HG03457 (cell line): Measurements from ENCODE around the gene DAGLA.
"Not testable (repeated sequence)": the region's sequence is repeated elsewhere in the genome, so short reads cannot be mapped to it uniquely, and the experiment has no call there.

Experiments
- ATAC-seq: cut with Tn5 transposase; IDR thresholded peaks from one replicate; pipeline ENCODE4 v1.9.1; 2021; ENCODE audit warnings: moderate number of reproducible peaks; ENCODE audit not compliant: unreplicated experiment

The DAGLA gene, protein sequence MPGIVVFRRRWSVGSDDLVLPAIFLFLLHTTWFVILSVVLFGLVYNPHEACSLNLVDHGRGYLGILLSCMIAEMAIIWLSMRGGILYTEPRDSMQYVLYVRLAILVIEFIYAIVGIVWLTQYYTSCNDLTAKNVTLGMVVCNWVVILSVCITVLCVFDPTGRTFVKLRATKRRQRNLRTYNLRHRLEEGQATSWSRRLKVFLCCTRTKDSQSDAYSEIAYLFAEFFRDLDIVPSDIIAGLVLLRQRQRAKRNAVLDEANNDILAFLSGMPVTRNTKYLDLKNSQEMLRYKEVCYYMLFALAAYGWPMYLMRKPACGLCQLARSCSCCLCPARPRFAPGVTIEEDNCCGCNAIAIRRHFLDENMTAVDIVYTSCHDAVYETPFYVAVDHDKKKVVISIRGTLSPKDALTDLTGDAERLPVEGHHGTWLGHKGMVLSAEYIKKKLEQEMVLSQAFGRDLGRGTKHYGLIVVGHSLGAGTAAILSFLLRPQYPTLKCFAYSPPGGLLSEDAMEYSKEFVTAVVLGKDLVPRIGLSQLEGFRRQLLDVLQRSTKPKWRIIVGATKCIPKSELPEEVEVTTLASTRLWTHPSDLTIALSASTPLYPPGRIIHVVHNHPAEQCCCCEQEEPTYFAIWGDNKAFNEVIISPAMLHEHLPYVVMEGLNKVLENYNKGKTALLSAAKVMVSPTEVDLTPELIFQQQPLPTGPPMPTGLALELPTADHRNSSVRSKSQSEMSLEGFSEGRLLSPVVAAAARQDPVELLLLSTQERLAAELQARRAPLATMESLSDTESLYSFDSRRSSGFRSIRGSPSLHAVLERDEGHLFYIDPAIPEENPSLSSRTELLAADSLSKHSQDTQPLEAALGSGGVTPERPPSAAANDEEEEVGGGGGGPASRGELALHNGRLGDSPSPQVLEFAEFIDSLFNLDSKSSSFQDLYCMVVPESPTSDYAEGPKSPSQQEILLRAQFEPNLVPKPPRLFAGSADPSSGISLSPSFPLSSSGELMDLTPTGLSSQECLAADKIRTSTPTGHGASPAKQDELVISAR

DNA sequence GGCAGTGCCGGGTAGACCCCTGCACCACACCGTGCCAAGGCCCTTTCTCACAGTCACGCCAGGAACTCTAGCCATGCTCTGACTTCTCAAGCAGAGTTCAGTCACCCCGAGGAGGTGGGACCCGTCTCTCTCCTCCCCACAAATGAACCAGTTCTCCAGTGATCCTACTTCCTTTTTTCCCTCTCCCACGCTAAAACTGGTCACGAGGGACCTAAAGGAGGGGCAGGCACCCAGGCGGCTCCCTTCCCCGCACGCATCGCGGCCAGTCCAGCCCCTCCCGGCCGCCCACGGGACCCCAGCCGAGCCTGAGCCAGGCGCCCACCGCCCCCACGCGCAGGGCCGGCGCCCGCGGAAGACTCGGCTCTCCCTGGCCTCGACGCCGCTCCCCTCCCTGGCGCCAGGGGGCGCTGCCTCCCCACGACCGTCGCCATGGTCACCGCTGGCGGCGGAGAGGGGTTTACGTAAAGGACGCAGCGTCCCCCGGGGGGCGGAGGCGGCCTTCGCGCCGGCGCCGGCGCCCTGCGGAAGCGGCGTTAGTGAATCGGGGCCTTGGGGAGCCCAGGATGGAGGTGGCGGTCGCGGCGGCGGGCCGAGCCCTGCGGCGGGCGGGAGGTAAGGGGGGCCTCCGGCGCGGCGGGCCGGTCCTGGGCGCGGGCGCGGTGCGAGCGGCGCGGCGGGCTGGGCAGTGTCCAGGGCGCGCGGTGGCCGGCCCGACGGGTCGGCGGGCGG is at the start of gene DAGLA:
DAGLA (plus strand) TSS at position 499 of the 729 bp plus-strand sequence. CDS start 39,765 bp downstream, outside the sequence.
- ATAC-seq = no peak

DNA sequence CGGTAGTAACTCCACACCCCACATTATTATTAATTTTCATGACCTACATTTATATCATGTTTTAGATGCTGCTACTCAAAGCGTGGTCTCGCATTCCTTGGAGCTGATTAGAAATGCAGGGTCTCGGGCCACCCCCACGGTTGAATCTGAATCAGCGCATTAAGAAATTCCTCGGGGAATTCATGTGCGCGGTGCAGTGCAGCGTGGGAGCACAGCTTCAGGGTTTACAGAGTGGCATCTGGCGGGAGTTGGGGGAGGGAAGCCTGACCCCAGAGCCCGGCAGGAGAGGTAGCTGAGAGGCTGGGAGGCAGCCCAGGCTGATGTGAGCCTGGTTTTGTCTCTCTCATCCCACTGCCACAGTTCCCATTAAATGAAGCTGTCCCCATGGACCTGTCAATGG is 48.1 kb upstream of the DAGLA start:
- ATAC-seq = no peak

DNA sequence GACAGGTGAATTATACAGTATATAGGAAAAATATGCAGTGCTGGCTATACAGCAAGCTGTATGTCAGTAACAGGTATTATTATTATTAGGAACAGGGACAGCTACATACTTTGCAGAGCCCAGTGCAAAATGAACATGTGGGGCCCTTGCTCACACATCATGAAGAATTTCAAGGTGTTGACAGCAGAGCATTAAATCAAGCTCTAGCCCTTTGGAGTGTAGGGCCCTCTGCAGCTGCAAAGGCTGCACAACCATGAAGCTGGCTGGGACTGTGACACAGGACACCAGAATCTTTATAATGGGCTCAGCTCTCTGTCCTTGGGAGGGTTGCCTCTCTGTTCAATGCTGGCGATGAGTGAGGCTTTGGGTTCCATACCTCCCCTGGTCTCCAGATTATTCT is 44.9 kb upstream of the DAGLA start:
- no peak for ATAC-seq

DNA sequence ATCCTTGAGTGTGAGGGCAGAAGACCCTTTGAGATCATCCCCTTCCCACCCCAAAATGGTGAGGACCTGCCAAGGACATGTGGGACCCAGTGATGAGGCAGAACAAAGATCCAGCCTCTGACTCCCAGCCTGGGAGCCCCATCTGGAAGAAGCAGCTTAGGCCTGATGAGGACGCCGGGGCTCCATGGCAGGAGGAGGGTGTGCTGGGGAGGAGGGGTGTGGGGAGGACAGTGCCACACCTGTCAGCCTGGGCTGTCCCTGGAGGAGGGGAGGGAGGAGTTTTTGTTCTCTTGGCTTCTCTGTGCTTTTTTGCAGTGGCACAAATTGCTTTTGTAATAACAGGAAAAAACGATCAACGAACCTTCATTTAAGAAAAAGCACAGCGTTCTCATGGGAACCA is 44.4 kb upstream of the DAGLA start:
- no peak for ATAC-seq

DNA sequence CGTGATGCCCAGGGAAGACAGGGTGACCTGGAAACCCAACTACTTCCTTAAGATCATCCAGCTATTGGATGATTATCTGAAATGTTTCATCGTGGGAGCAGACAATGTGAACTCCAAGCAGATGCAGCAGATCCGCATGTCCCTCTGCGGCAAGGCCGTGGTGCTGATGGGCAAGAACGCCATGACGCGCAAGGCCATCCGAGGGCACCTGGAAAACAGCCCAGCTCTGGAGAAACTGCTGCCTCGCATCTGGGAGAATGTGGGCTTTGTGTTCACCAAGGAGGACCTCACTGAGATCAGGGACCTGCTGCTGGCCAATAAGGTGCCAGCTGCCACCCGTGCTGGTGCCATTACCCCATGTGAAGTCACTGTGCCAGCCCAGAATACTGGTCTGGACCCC is 43.5 kb upstream of the DAGLA start:
- ATAC-seq = no peak

DNA sequence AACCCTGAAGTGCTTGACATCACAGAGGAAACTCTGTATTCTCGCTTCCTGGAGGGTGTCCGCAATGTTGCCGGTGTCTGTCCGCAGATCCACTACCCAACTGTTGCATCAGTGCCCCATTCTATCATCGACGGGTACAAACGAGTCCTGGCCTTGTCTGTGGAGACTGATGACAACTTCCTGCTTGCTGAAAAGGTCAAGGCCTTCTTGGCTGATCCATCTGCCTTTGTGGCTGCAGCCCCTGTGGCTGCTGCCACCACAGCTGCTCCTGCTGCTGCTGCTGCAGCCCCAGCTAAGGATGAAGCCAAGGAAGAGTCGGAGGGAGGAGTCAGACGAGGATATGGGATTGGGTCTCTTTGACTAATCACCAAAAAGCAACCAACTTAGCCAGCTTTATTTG is 42.9 kb upstream of the DAGLA start:
- no peak for ATAC-seq

DNA sequence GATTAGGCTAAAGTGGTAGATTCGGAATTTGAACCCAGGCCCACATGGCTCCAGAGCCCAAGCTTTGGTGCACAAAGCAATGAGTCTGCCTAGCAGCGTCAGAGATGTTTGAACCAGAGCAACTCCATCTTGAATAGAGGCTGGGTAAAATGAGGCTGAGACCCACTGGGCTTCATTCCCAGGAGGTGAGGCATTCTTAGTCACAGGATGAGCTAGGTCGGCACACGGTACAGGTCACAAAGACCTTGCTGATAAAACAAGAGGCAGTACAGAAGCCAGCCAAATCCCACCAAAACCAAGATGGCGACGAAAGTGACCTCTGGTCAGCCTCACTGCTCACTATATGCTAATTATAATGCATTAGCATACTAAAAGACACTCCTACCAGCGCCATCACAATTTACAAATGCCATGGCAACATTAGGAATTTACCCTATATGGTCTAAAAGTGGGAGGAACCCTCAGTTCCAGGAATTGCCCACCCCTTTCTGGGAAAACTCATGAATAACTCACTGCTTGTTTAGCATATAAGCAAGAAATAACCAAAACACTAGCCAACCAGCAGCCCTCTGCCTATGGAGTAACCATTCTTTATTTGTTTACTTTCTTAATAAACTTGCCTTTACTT is 40.3 kb upstream of the DAGLA start:
- ATAC-seq = no peak

DNA sequence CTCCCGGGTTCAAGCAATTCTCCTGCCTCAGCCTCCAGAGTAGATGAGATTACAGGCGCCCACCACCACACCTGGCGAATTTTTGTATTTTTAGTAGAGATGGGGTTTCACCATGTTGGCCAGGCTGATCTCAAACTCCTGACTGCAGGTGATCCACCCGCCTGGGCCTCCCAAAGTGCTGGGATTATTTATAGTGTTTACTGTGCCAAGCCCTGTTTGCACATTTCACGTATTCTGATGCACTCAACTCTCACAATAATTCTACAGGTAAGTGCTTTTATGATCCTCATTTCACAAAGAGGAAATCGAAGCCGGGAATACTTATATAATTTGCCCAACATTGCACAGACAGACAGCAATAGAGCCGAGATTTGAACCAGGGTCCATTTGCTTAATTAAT is 38.0 kb upstream of the DAGLA start:
- no peak for ATAC-seq

DNA sequence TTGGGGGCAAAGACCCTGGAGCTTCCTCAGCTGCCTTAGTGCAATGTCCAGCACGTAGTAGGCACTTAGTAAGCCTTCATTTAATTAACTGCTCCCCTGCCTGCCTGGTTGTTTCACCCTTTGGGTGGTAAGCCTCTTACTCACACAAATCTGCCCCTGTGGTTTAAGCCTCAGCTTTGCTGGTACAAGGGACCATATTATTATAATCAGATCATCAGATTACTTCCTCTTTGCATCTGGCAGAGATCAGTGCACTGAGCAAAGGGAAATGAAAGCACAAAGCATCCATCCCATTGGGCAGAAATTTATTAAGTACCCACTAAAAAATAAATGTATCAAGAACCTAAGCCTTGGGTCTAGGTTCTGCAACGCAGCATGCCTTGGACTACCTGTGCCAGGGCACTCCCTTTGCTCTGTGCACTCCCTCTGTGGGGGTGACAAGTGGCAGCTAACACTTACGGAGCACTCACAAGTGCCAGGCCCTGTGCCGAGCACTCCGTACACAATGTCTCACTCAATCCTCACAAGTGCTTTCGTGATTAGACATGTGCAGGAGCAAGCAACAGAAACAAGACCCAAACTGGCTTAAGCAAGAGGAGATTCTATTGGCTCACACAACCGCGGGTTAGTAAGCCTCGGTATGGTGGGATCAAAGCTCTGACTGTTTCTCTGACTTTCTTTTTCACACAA is 34.9 kb upstream of the DAGLA start:
- no peak for ATAC-seq

DNA sequence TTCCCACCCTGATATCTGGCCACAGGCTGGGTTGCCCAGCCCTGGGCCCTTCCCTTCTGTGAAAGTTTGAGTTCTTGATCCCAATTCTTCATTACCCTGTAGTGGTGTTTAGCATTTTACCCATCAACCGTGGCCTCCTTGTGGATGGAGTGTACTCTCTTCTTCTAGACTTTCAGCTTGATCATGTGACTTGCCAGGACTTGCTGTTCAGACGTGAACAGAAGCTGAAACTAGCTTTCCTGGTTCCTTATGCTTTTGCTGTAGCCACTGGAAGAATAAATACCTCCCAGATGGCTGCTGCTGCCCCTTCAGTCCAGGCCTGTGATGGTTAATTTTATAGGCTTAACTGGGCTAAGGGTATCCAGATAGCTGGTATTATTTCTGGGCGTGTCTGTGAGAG is 32.7 kb upstream of the DAGLA start:
- no peak for ATAC-seq

DNA sequence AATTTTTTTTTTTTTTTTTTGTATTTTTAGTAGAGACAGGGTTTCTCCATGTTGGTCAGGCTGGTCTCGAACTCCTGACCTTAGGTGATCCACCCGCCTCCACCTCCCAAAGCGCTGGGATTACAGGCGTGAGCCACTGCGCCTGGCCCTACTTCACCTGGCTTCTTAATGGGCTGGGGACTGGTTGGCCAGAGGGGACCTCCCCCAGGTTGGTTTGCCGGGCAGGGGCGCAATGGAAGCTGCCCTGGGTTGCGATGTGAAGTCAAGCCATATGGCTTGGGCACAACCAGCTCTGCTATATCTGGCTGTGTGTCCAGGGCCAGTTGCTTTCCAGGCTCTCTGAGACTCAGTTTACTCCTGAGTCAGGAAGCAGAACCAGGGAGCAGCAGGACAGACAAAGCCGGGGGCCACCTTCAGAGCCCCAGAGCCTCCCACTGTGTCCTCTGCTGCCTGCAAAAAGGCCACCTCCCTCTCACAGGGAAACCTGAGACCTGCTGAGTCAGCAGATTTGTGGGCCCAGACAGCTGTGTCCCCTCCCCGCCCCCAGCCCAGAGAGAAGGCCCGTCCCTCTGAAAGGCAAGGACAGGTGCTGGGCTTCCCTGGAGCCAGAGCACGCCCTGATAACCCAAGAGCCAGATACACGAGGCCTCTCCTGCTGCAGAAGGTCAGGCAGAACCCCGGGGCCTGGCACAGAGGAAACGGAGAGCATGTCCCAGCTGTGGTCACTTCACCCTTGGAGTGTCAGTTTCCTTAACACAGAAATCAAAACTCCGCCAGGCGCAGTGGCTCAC is 29.2 kb upstream of the DAGLA start:
- no peak for ATAC-seq

DNA sequence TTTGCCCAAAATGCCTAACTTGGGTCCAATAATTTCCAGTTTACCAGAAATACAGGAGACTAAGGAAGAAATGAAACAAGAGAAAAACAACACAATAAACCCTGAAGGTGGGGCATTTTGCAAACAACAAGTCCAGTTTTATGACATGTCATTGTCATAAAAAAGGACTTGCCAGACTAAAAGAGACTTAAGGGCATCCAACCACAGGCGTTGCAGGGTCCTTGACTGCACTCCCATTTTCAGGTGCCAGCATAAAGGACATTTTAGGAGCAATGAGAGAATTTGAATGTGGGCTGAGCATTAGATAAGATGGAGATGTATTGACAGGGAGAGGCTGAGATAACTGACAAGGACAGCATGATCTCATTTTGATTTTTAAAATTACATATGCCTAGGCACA is 28.1 kb upstream of the DAGLA start:
- ATAC-seq = no peak

DNA sequence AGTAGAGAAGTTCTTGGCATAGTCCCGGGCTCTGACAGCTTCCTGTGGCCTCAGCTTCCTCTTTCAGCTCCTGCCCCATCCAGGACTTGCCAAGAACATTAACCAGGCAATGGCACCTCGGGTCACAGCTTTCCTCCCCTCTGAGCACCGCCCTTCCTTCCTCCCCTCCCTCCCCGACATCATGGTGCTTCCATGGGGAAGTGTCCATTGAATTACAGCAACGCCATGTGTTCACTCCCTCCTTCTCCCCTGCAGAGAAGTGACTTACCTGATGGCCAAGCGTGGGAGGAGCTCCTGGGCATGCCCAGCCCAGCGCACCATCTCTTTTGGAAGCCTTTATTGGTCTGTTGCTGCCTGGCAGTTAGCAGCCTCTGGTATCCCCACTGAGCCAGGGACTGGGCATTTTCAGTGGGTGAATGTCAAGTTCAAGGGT is 25.8 kb upstream of the DAGLA start:
- no peak for ATAC-seq

DNA sequence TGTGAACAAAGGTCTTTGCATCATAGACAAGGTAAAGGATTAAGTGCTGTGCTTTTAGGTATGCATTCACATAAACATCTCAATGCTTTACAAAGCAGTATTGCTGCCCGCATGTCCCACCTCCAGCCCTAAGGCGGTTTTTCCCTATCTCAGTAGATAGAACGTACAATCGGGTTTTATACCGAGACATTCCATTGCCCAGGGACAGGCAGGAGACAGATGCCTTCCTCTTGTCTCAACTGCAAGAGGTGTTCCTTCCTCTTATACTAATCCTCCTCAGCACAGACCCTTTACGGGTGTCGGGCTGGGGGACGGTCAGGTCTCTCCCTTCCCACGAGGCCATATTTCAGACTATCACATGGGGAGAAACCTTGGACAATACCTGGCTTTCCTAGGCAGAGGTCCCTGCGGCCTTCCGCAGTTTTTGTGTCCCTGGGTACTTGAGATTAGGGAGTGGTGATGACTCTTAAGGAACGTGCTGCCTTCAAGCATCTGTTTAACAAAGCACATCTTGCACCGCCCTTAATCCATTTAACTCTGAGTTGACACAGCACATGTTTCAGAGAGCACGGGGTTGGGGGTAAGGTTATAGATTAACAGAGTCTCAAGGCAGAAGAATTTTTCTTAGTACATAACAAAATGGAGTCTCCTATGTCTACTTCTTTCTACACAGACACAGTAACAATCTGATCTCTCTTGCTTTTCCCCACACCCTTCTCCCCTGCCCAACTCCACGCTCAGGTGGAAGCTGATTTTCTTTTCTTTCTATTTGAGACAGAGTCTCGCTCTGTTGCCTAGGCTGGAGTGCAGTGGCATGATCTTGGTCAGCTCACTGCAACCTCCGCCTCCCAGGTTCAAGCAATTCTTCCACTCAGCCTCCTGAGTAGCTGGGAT is 24.7 kb upstream of the DAGLA start:
- ATAC-seq = not testable (repeated sequence)

DNA sequence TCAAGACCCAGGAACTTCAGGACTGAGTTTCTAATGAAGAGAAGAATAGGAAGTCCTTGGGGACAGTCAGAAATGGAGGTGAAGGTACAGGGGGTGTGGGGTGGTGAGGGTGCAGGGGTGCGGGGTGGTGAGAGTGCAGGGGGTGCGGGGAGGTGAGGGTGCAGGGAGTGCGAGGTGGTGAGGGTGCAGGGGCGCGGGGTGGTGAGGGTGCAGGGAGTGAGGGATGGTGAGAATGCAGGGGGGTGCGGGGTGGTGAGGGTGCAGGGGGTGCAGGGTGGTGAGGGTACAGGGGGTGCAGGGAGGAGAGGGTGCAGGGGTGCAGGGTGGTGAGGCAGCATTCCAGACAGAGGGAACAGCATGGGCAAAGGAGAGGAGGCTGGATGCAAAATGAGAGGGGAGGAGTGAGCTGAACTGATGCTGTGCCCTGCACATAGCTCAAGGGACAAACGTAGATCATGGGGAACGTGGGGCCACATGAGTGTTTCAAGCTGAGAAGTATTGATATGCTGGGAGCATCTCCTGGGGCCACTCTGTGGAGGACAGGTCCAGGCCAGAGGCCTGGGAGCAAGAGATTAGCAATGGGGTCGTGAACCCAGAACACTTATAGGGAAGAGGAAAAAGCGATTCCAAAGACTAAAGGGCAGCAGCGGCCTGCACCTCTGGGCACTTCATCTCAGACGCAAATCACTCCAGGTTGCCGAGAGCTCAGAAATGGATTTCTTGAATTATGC is 23.7 kb upstream of the DAGLA start:
- no peak for ATAC-seq

DNA sequence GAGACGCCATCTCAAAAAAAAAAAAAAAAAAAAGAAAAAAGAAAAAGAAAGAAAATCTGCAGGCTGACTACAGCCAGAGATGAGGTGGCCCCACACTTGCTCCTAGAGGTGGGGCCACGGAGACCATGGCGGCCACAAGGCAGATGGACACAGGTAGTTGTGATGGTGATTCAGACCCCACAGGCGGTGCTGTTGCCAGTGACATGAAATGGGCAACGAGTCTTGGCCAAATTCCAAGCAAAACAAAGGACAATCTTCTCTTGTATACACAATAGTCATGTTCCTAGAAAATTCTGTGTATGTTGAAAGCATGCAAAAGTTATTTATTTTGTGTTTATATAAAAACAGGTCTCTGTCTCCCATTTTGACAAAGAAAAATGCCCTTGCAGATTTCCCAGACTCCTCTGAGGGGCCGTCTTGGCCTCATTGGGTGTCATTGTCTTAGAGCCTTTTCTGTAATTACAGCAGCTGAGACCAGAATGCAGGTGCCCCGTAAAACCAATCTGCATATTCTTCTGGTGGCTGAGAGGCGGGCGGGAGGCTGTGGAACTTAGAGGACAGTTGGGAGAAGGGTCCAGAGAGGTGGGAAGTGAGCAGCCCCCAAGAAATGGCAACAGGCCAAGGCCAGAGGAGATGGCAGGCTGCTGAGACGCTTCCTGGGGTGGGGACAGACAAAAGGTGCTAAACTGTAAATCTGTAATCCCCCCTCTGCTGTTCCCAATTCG is 22.5 kb upstream of the DAGLA start:
- no peak for ATAC-seq
